H1 (cell line): ENCODE measurements around the gene ADCY9. TPM values are rescaled to one million over a fixed set of nuclear protein-coding genes. Genes with fewer than 3 reads are reported as not detected.

Experiments used
- CTCF ChIA-PET: fragments of 300-600 bp; sonication (Branson Sonifier 250); formaldehyde crosslinking; loops from one replicate; lab custom pipeline; 2021; ENCODE audit not compliant: partially characterized antibody; lab: Charles Lee
- POLR2A ChIA-PET: fragments of 300-600 bp; sonication (Branson Sonifier 250); formaldehyde crosslinking; loops from one replicate; lab custom pipeline; 2021; ENCODE audit warnings: inconsistent platforms; ENCODE audit not compliant: partially characterized antibody; lab: Charles Lee
- DNase-seq, 2 experiments: peaks; one replicate each; pipeline versions ENCODE4 v3.0.0 to v3.0.0-alpha.2; 2010 to 2022; ENCODE audit warnings: low spot score in 2 of 2, low read depth in 1 of 2, mixed read lengths in 1 of 2
- FAIRE-seq: peaks from 2 replicates; lab custom pipeline; 2011; peaks lifted over from hg19 to GRCh38; lab: Jason Lieb, UNC
- H2AFZ ChIP-seq: 2 replicates; pipeline ENCODE4 v1.8.1; 2012; ENCODE audit warnings: low read length, inconsistent platforms
- H2AK5ac ChIP-seq: 2 replicates; pipeline ENCODE4 v1.6.1; 2013; ENCODE audit warnings: low read depth, low read length
- H2BK120ac ChIP-seq: replicated peaks from 2 replicates; pipeline ENCODE3; 2013; ENCODE audit warnings: low read depth, low read length, inconsistent platforms
- H2BK12ac ChIP-seq: 2 replicates; pipeline ENCODE4 v1.6.1; 2013; ENCODE audit warnings: low read depth, low read length
- H2BK15ac ChIP-seq: 2 replicates; pipeline ENCODE4 v1.6.1; 2013; ENCODE audit warnings: low read length
- H2BK20ac ChIP-seq: 2 replicates; pipeline ENCODE4 v1.6.1; 2013; ENCODE audit warnings: low read length
- H2BK5ac ChIP-seq: 2 replicates; pipeline ENCODE4 v1.6.1; 2013; ENCODE audit warnings: low read depth, low read length
- H3K14ac ChIP-seq: 2 replicates; pipeline ENCODE4 v1.6.1; 2013; ENCODE audit warnings: inconsistent platforms; ENCODE audit not compliant: insufficient read length
- H3K18ac ChIP-seq: 2 replicates; pipeline ENCODE4 v1.6.1; 2013; ENCODE audit warnings: low read length; ENCODE audit errors: extremely low read depth
- H3K23ac ChIP-seq: 2 replicates; pipeline ENCODE4 v1.6.1; 2013; ENCODE audit warnings: inconsistent platforms; ENCODE audit not compliant: insufficient read length
- H3K23me2 ChIP-seq: 2 replicates; pipeline ENCODE4 v1.6.1; 2013; ENCODE audit warnings: low read depth, low read length
- H3K27ac ChIP-seq: 2 replicates; pipeline ENCODE4 v1.6.1; 2011; ENCODE audit warnings: low read depth, low read length, inconsistent platforms
- H3K27me3 ChIP-seq, 4 experiments: replicated peaks in 1 of 4; 1 replicate in 1 of 4; 2 replicates in 3 of 4; pipeline versions ENCODE4 v1.6.1 to v1.8.1; 2011 to 2013; ENCODE audit warnings: low read length in 3 of 4, mild to moderate bottlenecking in 3 of 4, inconsistent platforms in 2 of 4, mixed read lengths in 2 of 4, moderate library complexity in 1 of 4; ENCODE audit not compliant: control insufficient read depth in 3 of 4, insufficient read depth in 3 of 4; ENCODE audit errors: extremely low read depth in 1 of 4
- H3K36me3 ChIP-seq, 4 experiments: 2 replicates each; pipeline versions ENCODE4 v1.6.1 to v1.8.1; 2011 to 2013; ENCODE audit warnings: mild to moderate bottlenecking in 4 of 4, low read length in 3 of 4, moderate library complexity in 2 of 4, control low read depth in 1 of 4, inconsistent platforms in 1 of 4; ENCODE audit not compliant: insufficient read depth in 4 of 4, control insufficient read depth in 2 of 4
- H3K4ac ChIP-seq: replicated peaks from 2 replicates; pipeline ENCODE3; 2013; ENCODE audit warnings: low read length, low read depth, mixed read lengths, inconsistent platforms; ENCODE audit not compliant: insufficient read length
- H3K4me1 ChIP-seq, 4 experiments: replicated peaks in 1 of 4; 1 replicate in 1 of 4; 2 replicates in 3 of 4; pipeline versions ENCODE4 v1.6.1 to v1.8.1; 2011 to 2013; ENCODE audit warnings: low read length in 3 of 4, inconsistent platforms in 2 of 4, mixed read lengths in 1 of 4; ENCODE audit not compliant: insufficient read depth in 4 of 4, control insufficient read depth in 3 of 4
- H3K4me2 ChIP-seq, 2 experiments: 2 replicates each; pipeline versions ENCODE4 v1.6.1 to v1.8.1; 2011 to 2013; ENCODE audit warnings: low read depth in 2 of 2, low read length in 2 of 2, control low read depth in 1 of 2, inconsistent platforms in 1 of 2, mild to moderate bottlenecking in 1 of 2; ENCODE audit not compliant: insufficient read depth in 1 of 2
- H3K4me3 ChIP-seq, 4 experiments: fragments of 200-600, 300-600 bp in 1 of 4; sonication (generic), shearing (Covaris generic), sonication (Bioruptor Twin) in 1 of 4; 2 replicates each; pipeline versions ENCODE4 v1.5.1 to v1.8.1; 2011 to 2016; ENCODE audit warnings: low read length in 4 of 4, low read depth in 3 of 4, control low read depth in 2 of 4, inconsistent platforms in 2 of 4, mild to moderate bottlenecking in 2 of 4, mixed read lengths in 1 of 4, moderate library complexity in 1 of 4; ENCODE audit not compliant: insufficient read depth in 2 of 4; ENCODE audit errors: extremely low read depth in 1 of 4
- H3K56ac ChIP-seq: replicated peaks from 2 replicates; pipeline ENCODE3; 2013; ENCODE audit warnings: low read depth, mild to moderate bottlenecking, mixed read lengths, low read length, inconsistent platforms; ENCODE audit not compliant: insufficient read length
- H3K79me1 ChIP-seq: 2 replicates; pipeline ENCODE4 v1.6.1; 2013; ENCODE audit warnings: low read depth, low read length, control low read depth
- H3K79me2 ChIP-seq, 2 experiments: 2 replicates each; pipeline versions ENCODE4 v1.6.1 to v1.8.1; 2012 to 2013; ENCODE audit warnings: low read length in 2 of 2, mild to moderate bottlenecking in 2 of 2, inconsistent platforms in 1 of 2; ENCODE audit not compliant: insufficient read depth in 2 of 2, control insufficient read depth in 1 of 2
- H3K9ac ChIP-seq, 4 experiments: replicated peaks in 1 of 4; 1 replicate in 1 of 4; 2 replicates in 3 of 4; pipeline versions ENCODE4 v1.6.1 to v1.8.1; 2011 to 2013; ENCODE audit warnings: low read depth in 3 of 4, low read length in 3 of 4, control low read depth in 2 of 4, mild to moderate bottlenecking in 2 of 4, moderate library complexity in 2 of 4, inconsistent platforms in 1 of 4; ENCODE audit errors: extremely low read depth in 1 of 4
- H3K9me3 ChIP-seq, 2 experiments: 2 replicates each; pipeline versions ENCODE4 v1.6.1 to v1.8.1; 2012 to 2013; ENCODE audit warnings: mild to moderate bottlenecking in 2 of 2, moderate library complexity in 2 of 2, control low read depth in 1 of 2, inconsistent platforms in 1 of 2, low read depth in 1 of 2, low read length in 1 of 2, mixed read lengths in 1 of 2; ENCODE audit not compliant: insufficient read depth in 2 of 2
- H4K20me1 ChIP-seq, 2 experiments: replicated peaks in 1 of 2; 2 replicates each; pipeline versions ENCODE3 to v1.8.1; 2011 to 2013; ENCODE audit warnings: inconsistent platforms in 2 of 2, low read length in 2 of 2, mild to moderate bottlenecking in 1 of 2; ENCODE audit not compliant: insufficient read depth in 2 of 2, control insufficient read depth in 1 of 2
- H4K5ac ChIP-seq: 2 replicates; pipeline ENCODE4 v1.6.1; 2013; ENCODE audit warnings: low read length, low read depth, mixed read lengths, inconsistent platforms; ENCODE audit not compliant: insufficient read length
- H4K8ac ChIP-seq: 2 replicates; pipeline ENCODE4 v1.8.0; 2013; ENCODE audit warnings: mild to moderate bottlenecking, moderate library complexity, low read length, inconsistent platforms; ENCODE audit not compliant: insufficient read depth; ENCODE audit errors: extremely low read depth
- H4K91ac ChIP-seq: replicated peaks from 2 replicates; pipeline ENCODE3; 2013; ENCODE audit warnings: low read length, mixed read lengths, inconsistent platforms; ENCODE audit not compliant: insufficient read length
- CHD1 ChIP-seq: IDR thresholded peaks from 2 replicates; pipeline ENCODE4 v1.6.1; 2012; ENCODE audit warnings: low read depth, low read length, improper control_type of control experiment
- CTBP2 ChIP-seq: IDR thresholded peaks from 2 replicates; pipeline ENCODE4 v1.7.0; 2011; ENCODE audit warnings: borderline replicate concordance, mild to moderate bottlenecking, moderate library complexity, mixed read lengths, low read length; ENCODE audit not compliant: insufficient read depth, insufficient read length
- SRF ChIP-seq: IDR thresholded peaks from 2 replicates; pipeline ENCODE4 v1.6.1; 2011; ENCODE audit warnings: mild to moderate bottlenecking, low read depth, low read length, moderate library complexity
- WGBS, 2 experiments: shearing (Covaris generic) in 1 of 2; methylation state at CpG; one replicate each; pipeline versions ENCODE4 v1.1.6 to v1.1.7; 2013 to 2015; ENCODE audit warnings: low lambda C conversion rate in 2 of 2, mixed read lengths in 2 of 2, inconsistent platforms in 1 of 2, low coverage in 1 of 2, missing lambda C conversion rate in 1 of 2; ENCODE audit not compliant: insufficient replicate concordance in 2 of 2, insufficient coverage in 1 of 2, insufficient read length in 1 of 2; ENCODE audit errors: extremely low coverage in 1 of 2, missing lambda C conversion rate in 1 of 2; 5-methylcytosine and 5-hydroxymethylcytosine counted together
- polyA plus RNA-seq, 7 experiments: library from polyadenylated mRNA; depleted of rRNA in 3 of 7; stranded (reverse) in 5 of 7; unstranded in 2 of 7; fragments of >200 nt in 5 of 7; fragments of 200-250 nt in 2 of 7; gene quantifications; 1 replicate in 5 of 7; 2 replicates in 1 of 7; 4 replicates in 1 of 7; pipeline versions ENCODE4 v1.2.1 to v1.2.3, GENCODE V29; 2011 to 2013; ENCODE audit warnings: missing spikeins in 2 of 7, mixed read lengths in 2 of 7
- total RNA-seq: library from RNA; stranded (reverse); fragmentation: NEBNext Ultra II Directional; extraction: Animal tissue kit (Norgen Biotek cat#: 25700); gene quantifications from 2 replicates; pipeline ENCODE4 v1.2.1, GENCODE V29; 2021

The ADCY9 gene
- total and polyA plus RNA-seq, 2 of the 8 experiments (the other 6 are each of a cell fraction or from before 2014, with no cell fraction given): 5.4 to 13.1 TPM

- H4K5ac ChIP-seq: no peak overlapping the region
- TF ChIP-seq CHD1 (no peak), SRF (no peak), CTBP2 (no peak)
- peaks cover 0 to 10% (median 6%) of the 10 kb centered on the region in 4 experiments; a peak in 5 of 7 replicates for H3K4me1 ChIP-seq
- no peak overlapping the region for H2AK5ac ChIP-seq
- no peaks in the 10 kb centered on the region for H3K36me3 ChIP-seq
- H3K14ac ChIP-seq: no peak overlapping the region
- H3K79me1 ChIP-seq: no peaks in the 10 kb centered on the region
- H3K4me3 ChIP-seq: no peak overlapping the region
- no peak overlapping the region for H3K23ac ChIP-seq
- H3K9me3 ChIP-seq: no peaks in the 10 kb centered on the region
- H3K56ac ChIP-seq: no peak overlapping the region
- H4K91ac ChIP-seq: no peak overlapping the region
- ChIA-PET POLR2A (no interaction called here), CTCF (interaction anchor here (1.0 kb wide), 1 partner anchor 73 kb away, joined by 3 read pairs; no protein-coding TSS in a partner anchor)
- FAIRE-seq (no peak), DNase-seq (no peak)
- H3K27me3 ChIP-seq: peaks cover 0 to 11% (median 6%) of the 10 kb centered on the region in 4 experiments; a peak in 4 of 7 replicates
- H4K20me1 ChIP-seq: peaks cover 0 to 6% of the 10 kb centered on the region in 2 experiments
- H2AFZ ChIP-seq: no peak overlapping the region
- no peaks in the 10 kb centered on the region for H3K79me2 ChIP-seq
- no peak overlapping the region for H3K4me2 ChIP-seq
- H3K4ac ChIP-seq: no peak overlapping the region
- no peak overlapping the region for H2BK120ac ChIP-seq
- no peak overlapping the region for H4K8ac ChIP-seq
- 78% methylated on average over 13 of the region's 13 CpGs; no CpG with 5 or more reads in 1 of the 2 experiments for WGBS, 2 experiments
- no peak overlapping the region for H3K18ac ChIP-seq
- no peak overlapping the region for H3K27ac ChIP-seq
- no peak overlapping the region for H2BK20ac ChIP-seq
- no peak overlapping the region for H2BK5ac ChIP-seq
- H2BK15ac ChIP-seq: no peak overlapping the region
- H3K23me2 ChIP-seq: peaks cover 3% of the 10 kb centered on the region; the same call in 1 of the 2 replicates
- H3K9ac ChIP-seq: no peak overlapping the region
- H2BK12ac ChIP-seq: no peak overlapping the region
Observed at GRCh38 chr16:4131621-4132020, 15.4 kb upstream of the ADCY9 start.
